Left cardiac atrium (tissue), 4 donors: ENCODE data around the gene CIBAR2. TPM values are rescaled to one million over a fixed set of nuclear protein-coding genes. Genes with fewer than 3 reads are reported as not detected.

ENCODE experiments used
- ATAC-seq, 2 donors: fragments of 200-7000 bp; cut with Tn5 transposase; one replicate each; pipeline ENCODE4 v1.9.1; 2020; ENCODE audit warnings: mild to moderate bottlenecking in 2 of 2, moderate library complexity in 2 of 2
- DNase-seq: peaks from one replicate; pipeline ENCODE4 v3.0.0-alpha.2; 2020
- intact Hi-C, 2 donors: fragments of 100-400 bp; cut with DNase I; formaldehyde crosslinking; loops; one replicate each; pipeline versions ENCODE4 v1.14.1 to v1.15.1; 2022 to 2023
- total RNA-seq, 2 donors: library from RNA; stranded (reverse); fragmentation: NEBNext Ultra II Directional; extraction: Animal tissue kit (Norgen Biotek cat#: 25700); gene quantifications; one replicate each; pipeline ENCODE4 v1.2.1, GENCODE V29; 2021
- donor health status: DM: no; HTN: yes; CAD: no.
- donor health status: DM: no; HTN: yes; CAD: no; lungs with severe emphysema.
- donor health status: DM: yes; HTN: yes; CAD: no.
- donor health status: Dilated cardiomyopathy.

Gene CIBAR2
- total RNA-seq, 2 donors from 2014 or later = not detected

DNA sequence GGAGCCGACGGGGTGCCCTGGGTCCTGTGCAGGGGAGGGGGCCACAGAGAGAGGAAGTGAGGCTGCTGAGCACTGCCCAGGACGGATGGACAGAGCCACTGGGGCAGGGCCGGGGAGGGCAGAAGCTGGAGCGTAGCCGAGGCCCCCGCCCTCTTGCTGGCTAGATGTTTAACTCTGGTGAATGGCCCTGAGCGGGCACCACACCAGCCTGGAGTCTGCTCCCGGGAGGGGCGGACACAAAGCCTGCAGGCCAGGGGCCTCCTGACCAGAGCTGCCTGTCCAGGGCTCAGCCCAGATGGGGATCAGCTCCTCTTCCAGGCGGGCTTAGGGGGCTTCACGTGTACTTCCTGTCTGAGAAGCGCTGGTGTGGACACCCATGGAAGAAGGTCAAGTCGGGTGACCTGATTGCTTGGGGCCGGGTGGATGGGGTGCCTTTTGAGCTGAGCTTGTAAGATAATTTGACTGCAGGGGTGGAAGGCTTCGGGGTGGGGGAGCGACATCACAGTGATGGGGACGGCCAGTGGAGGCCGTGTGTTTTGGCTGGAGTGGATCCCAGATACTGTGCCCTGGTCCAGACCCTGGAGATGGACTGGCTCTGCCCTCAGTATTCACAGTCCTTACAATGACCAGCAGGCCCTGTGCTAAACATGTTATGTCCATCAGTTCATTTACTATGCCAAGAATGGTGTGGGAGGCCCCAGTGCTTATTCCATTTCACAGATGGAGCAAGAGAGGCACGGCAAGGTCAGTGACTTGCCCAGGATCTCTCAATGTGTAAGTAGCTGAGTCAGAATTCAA, 33.7 kb upstream of the CIBAR2 start:
- DNase-seq (no peak), ATAC-seq (no peak)
- intact Hi-C loops = no loop called here

DNA sequence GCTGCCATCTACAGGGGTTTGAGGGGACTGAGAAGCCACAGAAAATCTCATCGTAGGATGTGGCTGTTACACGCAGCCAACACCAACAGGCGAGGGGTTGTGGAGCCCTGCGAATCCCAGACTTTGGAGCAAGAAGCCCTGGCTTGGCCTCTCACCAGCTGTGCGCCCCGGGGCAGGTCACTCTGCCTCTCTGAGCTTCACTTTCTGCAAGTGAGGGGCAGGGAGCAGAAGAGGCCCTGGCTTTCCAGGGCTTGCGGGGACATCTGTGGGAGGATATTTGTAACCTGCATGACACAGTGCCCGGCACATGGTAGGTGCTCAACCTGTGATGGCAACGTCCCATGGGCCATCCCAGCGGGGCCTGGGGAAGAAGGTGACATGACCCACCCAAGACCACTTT, 32.9 kb upstream of the CIBAR2 start:
- DNase-seq (no peak), ATAC-seq (no peak)
- intact Hi-C loops = no loop called here

DNA sequence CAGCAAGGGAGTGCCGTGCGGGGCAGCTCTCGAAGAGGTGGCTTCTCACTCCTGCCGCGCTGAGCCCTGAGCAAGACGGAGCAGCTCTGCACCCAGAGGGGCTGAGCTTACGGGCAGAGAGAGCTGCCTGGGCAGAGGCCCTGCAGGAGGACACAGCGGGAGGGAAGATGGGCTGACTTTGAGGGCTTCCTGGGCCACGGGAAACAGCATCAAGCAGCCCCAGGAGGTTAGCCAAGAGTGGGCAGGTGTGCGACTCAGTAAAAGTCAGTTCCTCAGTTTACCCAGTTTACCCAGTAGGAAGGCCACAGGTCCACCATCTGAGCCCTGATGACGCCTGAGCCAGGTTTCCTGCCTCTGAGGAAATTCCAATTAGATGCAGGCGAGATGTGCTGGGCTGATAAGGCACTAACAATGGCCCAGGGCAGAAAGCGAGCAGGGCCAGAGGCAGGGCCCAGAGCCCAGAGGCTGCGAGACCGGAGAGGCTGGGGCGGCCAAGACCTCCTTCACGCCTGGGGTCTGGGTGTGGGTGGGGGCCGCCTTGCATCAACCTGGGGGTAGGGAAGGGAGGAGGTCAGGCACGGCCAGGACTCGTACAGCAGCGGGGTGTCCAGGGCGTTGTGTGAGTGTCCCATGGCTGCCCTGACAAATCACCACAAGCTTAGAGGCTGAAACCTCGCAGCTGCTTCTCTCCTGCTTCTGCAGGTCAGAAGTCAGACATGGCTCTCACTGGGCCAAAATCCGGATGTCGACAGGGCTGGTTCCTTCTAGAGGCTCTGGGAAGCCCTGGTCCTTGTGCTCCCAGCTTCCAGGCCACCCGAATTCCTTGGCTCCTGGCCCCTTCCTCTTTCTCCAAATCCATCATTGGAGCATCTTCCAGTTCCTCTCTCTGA, 32.0 kb upstream of the CIBAR2 start:
- intact Hi-C loops = no loop called here
- DNase-seq (no peak), ATAC-seq (peak in 1 of 2 donors; percentile 12)

DNA sequence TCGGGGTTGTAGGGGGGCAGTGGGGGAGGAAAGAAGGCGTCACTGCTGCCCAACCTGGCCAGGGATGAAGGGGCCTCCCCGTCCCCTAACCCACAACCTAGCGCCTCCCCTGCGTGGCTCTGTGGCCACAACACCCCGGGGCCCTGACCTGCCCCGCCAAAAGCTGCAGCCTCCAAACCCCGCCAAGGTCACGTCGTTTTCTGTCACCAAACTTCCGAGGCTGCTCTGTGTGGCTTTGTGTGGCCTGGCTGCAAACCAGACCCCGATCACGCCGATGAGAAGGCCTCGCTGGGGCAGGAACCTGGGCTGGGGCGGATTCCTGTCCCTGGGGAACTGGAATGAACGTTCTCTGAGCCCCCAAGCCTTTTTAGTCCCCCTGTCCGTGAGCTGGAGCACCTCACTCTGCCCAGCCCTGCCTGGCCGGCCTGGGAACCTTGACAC, 30.5 kb upstream of the CIBAR2 start:
- no peak for ATAC-seq
- intact Hi-C loops = no loop called here
- DNase-seq = no peak

DNA sequence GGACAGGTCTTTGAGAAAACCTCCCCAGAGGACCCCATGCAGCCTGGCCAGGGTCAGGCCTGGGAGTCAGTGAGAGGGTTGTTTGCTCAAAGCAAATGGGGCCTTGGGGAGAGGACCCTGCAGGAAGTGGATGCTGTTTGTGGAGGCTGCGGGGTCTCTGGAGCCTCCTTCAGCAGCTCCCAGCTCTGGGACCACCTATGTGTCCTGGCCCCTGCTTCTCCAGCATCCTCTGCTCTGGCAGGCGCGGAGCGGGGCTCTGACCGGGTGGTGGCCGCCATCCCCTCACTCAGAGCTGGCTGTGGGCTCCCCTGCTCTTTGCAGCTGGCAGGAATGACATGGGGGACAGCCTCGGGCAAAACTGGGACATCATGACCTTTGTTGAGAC, 29.8 kb upstream of the CIBAR2 start:
- ATAC-seq (no peak), DNase-seq (no peak)
- intact Hi-C loops = no loop called here

DNA sequence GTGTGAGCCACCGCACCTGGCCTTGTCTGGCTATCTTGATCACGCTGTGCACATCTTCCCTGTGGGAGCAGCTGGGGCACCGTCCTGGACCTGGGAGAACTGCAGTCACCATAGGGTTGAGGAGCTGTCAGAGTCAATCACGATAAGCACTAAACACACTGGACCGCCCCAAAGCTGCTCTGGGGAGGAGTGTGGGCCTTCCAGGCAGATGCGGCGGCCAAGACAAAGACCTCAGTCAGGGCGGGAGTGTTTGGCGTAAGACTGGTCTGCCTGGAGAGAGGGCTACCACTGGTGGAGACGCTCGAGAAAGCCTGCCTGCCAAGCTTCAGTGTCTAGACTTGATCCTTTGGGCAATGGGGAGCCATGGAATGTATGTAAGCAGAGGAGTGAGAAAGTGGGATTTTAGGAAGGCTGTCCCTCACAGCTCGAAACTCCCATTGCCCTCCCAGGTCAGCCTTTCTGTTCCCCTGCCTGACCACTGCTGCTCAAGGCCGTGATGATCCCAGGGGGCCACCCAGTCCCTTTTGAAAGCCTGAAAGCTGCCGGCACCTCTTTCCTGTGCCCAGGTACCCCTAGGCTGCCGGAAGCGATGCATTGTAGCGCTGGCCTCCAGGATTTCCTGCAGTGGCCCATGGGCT, 29.3 kb upstream of the CIBAR2 start:
- intact Hi-C loops = no loop called here
- no peak for ATAC-seq
- DNase-seq = no peak

DNA sequence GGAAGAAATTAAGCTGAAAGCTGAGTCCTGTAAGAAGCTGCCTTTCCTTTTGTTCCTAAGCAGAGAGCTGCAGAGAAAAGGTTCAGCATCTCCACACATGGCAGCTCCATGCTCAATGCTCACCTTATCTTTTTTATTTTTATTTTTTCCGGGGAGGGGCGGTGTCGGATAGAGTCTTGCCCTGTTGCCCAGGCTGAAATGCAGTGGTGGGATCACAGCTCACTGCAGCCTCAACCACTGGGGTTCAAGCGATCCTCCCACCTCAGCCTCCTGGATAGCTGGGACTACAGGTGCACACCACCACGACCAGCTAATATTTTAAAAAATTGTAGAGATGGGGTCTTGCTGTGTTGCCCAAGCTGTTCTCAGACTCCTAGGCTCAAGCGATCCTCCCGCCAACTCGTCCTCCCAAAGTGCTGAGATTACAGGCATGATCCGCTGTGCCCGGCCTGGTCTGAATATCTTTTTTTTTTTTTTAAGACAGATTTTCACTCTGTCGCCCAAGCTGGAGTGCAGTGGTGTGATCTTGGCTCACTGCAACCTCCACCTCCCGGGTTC, 28.3 kb upstream of the CIBAR2 start:
- DNase-seq = no peak
- ATAC-seq = no peak
- intact Hi-C loops = no loop called here

DNA sequence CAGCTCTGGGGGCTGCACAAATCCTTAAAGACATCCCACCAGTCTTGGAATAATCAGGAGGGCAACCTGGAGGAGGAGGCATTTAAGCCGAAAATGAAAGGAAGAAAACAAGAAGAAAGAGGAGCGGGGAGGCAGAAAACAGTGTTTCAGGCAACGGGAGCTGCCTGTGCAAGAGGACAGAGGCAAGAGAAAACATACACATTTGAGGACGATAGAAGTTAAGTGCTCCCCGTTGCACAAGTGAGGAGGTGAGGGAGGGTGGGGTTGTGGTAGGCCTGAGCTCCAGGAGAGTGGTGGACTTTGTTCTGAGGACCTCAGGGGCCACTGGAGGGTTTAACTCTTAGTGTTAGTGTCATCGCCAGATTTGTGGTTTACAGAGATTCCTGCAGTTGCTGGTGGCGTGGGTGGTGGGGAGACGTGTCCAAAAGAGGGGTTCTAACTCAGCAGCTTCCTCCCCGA, 27.6 kb upstream of the CIBAR2 start:
- ATAC-seq (no peak), DNase-seq (no peak)
- intact Hi-C loops = no loop called here

DNA sequence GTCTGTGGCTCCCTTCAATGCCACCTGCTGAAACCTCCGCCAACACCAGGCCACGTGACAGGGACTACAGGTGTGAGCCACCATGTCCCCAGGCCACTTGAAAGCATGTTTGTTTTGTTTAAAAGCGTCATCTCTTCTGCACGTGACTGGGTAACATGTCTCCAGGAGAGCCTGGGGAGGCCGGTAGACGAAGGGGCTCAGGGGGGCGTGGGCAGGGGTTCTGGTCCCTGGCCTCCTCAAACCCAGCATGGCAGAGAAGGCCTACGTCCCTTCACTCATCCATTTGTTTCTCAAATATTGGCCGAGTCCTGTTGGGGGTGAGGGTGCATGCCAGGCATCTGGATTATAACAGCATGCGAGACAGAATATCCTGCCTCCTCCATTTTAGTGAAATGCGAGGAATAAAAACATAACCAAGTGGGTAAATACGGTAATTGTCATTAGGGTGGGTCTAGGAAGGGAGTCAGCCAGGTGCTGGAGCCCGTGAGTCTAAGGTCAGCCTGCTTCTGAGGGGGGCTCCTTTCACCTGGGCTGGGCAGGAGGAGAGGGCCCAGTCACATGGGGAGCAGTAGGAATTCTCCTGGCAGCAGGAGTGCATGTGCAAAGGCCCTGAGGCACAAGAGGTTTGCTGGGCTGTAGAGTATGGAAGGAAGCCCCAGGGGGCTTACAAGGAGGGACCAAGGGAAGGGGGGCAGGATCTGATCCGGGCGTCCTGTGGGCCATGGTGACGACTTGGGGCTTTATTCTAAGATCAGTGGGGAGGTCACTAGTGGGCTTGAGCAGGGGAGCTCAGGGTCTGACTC, 26.8 kb upstream of the CIBAR2 start:
- ATAC-seq = no peak
- intact Hi-C loops = no loop called here

DNA sequence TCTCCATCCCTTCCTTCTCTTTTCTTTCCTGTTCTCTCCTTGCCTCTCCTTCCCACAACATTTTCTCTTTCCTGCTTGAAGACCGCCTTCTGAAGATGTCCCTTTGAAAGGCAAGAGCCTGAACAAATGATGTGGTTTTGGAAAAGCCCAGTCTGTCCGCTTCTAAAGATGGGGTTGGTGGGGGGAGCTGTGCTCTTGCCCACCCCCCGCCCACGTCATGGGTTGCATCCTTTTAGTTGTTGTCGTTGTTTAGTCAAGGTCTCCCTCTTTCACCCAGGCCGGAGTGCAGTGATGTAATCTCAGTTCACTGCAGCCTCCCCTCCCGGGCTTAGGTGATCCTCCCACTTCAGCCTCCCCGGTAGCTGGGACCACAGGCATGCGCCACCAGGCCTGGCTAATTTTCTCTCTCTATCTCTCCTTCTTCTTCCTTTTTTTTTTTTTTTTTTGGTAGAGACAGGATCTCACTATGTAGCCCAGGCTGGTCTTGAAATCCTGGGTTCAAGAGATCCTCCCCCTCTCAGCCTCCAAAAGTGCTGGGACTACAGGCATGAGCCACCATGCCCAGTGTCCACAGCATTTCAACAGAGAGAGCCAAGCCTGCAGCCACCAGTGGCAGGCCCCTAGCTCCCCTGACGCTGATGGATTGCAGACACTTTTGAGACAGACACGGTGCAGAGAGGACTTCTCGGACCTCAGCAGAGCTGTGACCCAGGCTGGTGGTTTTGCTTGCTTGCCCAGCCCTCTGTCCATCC, 26.0 kb upstream of the CIBAR2 start:
- intact Hi-C loops = no loop called here
- DNase-seq = no peak

More for the DNA sequence above, 26.8 kb upstream of the CIBAR2 start:
- DNase-seq = no peak

DNA sequence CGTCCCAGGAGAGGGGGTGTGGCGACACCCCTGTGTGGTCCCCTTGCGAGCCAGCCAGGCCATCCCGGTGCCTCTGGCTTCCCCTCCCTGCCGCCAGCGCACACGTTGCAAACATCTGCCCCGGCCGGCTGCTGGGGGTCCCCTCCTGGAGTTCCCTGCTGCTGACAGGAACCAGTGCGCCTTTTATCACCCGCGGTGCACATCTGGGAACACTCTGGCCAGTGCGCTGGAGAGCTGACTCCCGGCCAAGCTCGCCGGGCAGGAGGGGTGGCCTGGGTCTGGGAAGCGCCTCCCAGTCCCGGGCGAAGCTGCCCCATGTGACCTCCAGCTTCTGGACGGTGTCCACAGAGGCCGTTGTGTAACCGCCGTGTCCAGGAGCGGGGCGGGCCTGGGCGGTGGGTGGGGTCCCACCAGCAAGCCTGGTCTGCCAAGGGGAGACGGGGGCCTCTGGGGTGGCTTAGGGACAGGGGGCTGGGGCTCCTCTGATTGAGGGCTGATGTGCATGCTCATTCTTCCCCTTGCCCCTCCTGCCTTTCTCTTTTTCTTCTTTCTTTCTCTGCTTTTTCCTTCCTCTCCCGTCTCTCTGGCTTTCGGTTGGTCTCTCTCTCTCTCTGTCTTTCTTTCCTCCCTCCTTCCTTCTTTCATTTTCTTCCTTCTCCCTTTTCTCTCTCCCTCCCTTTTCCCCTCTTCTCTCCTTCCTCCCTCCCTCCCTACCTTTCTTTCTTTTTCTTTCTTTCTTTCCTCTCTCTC, 25.2 kb upstream of the CIBAR2 start:
- intact Hi-C loops = no loop called here
- peak; percentile 96 for DNase-seq
- ATAC-seq = peak; percentile 93 to 95

More for the DNA sequence above, 26.0 kb upstream of the CIBAR2 start:
- no peak for ATAC-seq

DNA sequence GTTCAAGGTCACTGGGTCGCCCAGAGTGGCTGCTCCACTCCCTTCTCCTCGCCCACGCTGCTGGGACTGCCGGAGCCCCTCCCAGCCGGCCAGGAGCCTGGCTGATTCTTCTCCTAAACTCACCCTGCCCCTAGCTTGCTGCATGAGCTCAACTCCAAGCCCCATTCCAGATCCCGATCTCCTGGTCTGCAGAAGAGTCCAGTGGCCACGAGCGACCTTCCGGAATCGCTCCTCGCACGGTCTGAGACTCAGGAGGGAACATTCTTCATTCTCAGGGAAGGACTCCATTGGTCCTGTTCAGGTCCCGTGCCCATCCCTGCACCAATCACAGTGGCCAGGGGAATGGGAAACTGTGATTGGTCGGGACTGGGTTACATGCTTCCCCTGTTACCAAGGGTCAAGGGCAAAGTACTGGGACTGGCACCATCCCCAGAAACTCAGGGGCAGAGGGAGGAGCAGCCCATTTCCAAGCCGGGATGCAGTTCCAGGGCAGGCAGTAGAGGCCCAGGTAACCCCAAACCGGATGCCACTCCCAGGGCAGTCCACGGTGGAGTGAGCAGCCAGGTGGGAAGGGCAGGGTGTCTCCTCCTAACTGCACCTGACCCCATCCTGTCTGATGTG, 24.5 kb upstream of the CIBAR2 start:
- ATAC-seq (peak; percentile 48 to 62), DNase-seq (no peak)
- intact Hi-C loops = no loop called here

DNA sequence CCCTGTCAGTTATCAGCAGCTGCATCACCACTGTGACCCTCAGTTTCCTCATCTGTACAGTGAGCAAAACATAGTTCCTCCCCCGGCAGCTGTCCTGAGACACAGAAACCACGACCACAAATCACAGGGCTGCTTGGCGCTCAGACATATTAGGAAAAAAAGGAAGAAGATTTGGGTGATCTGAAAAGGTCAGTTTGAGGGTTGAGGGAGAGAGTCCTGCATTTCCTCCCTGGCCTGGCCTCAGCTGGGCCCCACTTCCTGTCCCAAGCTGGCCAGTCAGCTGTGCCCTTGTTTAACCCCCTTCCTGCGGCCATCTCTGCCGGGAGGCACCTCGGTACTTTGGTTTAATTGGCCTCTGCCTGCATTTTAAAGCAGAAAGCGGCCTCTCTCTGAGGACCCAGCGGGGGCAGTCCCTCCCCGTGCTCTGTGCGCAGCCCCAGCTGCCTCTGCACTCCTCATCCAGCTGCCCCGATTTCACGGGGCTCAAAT, 24.0 kb upstream of the CIBAR2 start:
- ATAC-seq (peak; percentile 9 to 49), DNase-seq (no peak)
- intact Hi-C loops = no loop called here

DNA sequence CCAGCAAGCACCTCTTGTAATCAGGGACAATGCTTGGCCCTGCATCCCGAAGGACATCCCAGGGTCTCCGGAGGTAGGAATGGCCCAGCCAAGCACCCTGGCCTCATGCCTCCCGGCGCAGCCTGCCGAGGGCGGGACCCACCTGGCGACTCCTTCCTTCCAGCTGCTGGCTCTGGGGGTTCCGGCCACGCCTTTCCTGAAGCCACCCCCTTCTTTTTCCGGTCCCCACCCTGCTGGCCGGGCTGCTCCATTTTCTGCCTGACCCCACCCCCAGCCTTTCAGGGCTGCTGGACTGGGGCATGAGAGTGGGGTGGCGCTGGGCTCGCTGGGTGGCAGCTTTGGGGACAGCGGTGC, 22.5 kb upstream of the CIBAR2 start:
- ATAC-seq = no peak

DNA sequence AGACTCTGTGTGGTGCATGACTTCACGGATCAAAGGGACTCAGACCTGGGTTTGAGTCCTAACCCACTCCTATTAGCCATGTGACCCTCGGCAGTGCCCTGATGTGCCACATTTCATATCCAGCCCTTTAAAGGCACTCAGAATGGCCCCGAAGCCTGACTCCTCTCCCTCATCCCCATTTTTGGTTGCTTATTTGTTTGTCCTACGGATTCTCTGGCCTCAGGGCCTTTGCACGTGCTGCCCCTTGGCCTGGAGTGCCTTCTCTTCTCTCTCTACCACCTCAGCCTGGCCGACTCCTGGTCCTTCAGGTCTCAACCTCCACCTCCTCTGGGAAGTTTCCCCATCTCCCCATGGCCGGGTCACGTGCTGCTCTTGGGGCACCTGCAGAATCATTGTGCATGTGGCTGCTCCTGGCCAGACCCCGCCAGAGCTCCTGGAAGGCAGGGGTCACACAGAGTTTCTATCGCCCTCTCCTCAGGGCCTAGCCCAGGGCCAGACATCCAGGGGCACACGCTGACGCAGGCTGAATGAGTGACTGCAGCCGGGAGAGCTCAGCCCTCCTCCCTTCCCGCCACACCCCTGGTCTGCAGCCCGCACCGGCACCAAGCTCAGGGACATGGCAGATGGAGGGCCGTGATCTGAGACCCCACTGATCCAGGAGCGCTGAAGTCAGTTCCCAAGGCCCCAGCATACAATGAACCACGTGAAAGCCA, 22.0 kb upstream of the CIBAR2 start:
- no peak for DNase-seq
- intact Hi-C loops = no loop called here
- no peak for ATAC-seq

More for the DNA sequence above, 22.5 kb upstream of the CIBAR2 start:
- intact Hi-C loops = no loop called here
- peak; percentile 71 for DNase-seq

DNA sequence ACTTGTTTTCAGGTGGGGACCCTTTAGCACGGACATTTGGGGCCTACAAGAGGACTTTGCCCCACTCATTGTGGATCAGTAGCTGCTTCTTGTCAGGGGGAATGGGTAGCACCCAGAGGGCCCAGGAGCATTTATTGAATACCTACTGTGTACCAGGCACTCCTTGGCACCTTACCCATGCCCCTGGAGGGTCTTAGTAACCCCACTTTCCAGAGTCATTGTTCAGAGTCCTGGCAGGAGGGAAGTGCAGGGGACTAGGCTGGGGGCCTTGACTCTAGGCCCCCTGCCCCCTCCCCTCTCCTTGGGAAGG, 21.0 kb upstream of the CIBAR2 start:
- ATAC-seq (no peak), DNase-seq (no peak)
- intact Hi-C loops = no loop called here
